CD4-positive, CD25-positive, alpha-beta regulatory T cell (primary cell): Measurements from ENCODE around the gene ATP1A2. TPM values are rescaled to one million over a fixed set of nuclear protein-coding genes. Genes with fewer than 3 reads are reported as not detected.
"Not testable (repeated sequence)": the region's sequence is repeated elsewhere in the genome, so short reads cannot be mapped to it uniquely, and the experiment has no call there.

Experiments used
- ATAC-seq, 2 donors: fragments of 150-1000 bp; cut with Tn5 transposase; one replicate each; pipeline ENCODE4 v1.10.0; 2021; ENCODE audit warnings: low read depth in 2 of 2, moderate number of reproducible peaks in 2 of 2, moderate library complexity in 1 of 2
- DNase-seq, 3 donors: peaks; one replicate each; pipeline versions ENCODE4 v3.0.0 to v3.0.0-alpha.2; 2012 to 2022; ENCODE audit warnings: mixed read lengths in 1 of 3
- H3K27ac ChIP-seq: one replicate; pipeline ENCODE4 v1.7.0; 2013; ENCODE audit warnings: mild to moderate bottlenecking, low read length; ENCODE audit not compliant: insufficient read depth, poor library complexity, severe bottlenecking
- H3K27me3 ChIP-seq: one replicate; pipeline ENCODE4 v1.7.0; 2013; ENCODE audit warnings: low read length; ENCODE audit not compliant: control insufficient read depth, insufficient read depth
- H3K36me3 ChIP-seq: one replicate; pipeline ENCODE4 v1.7.0; 2013; ENCODE audit warnings: mild to moderate bottlenecking, low read length, moderate library complexity; ENCODE audit not compliant: control insufficient read depth, insufficient read depth
- H3K4me1 ChIP-seq: 2 replicates; pipeline ENCODE4 v1.7.0; 2013; ENCODE audit warnings: mild to moderate bottlenecking, low read length; ENCODE audit not compliant: insufficient read depth, control insufficient read depth, poor library complexity, severe bottlenecking
- H3K4me3 ChIP-seq: one replicate; pipeline ENCODE4 v1.7.0; 2013; ENCODE audit warnings: low read depth, mild to moderate bottlenecking, low read length, moderate library complexity
- H3K9me3 ChIP-seq, 2 experiments: 1 replicate in 1 of 2; 2 replicates in 1 of 2; pipeline ENCODE4 v1.7.0; 2013; ENCODE audit warnings: low read length in 2 of 2, mild to moderate bottlenecking in 1 of 2, moderate library complexity in 1 of 2; ENCODE audit not compliant: control insufficient read depth in 2 of 2
- H3K27ac Mint-ChIP-seq, 3 donors: one replicate each; pipeline ENCODE4 v1.8.0; 2020 to 2022; ENCODE audit warnings: mild to moderate bottlenecking in 3 of 3, mixed read lengths in 3 of 3, moderate library complexity in 2 of 3
- H3K27me3 Mint-ChIP-seq: one replicate; pipeline ENCODE4 v1.8.0; 2022; ENCODE audit warnings: mild to moderate bottlenecking, mixed read lengths
- H3K36me3 Mint-ChIP-seq: one replicate; pipeline ENCODE4 v1.8.0; 2020; ENCODE audit warnings: mixed read lengths
- H3K4me1 Mint-ChIP-seq, 4 donors: one replicate each; pipeline ENCODE4 v1.8.0; 2020 to 2022; ENCODE audit warnings: mixed read lengths in 4 of 4, mild to moderate bottlenecking in 1 of 4
- H3K4me3 Mint-ChIP-seq, 4 donors: one replicate each; pipeline ENCODE4 v1.8.0; 2020 to 2022; ENCODE audit warnings: mild to moderate bottlenecking in 4 of 4, mixed read lengths in 4 of 4, moderate library complexity in 3 of 4
- H3K9me3 Mint-ChIP-seq, 7 donors: one replicate each; pipeline ENCODE4 v1.8.0; 2020 to 2022; ENCODE audit warnings: mixed read lengths in 7 of 7, mild to moderate bottlenecking in 3 of 7, moderate library complexity in 2 of 7
- polyA plus RNA-seq, 4 donors: library from polyadenylated mRNA; unstranded; fragments of 300-500 nt; fragmentation: Illumina TruSeq; gene quantifications; one replicate each; pipeline ENCODE4 v1.2.3, GENCODE V29; 2021
- total RNA-seq: library from RNA; stranded (reverse); gene quantifications from one replicate; pipeline ENCODE4 v1.2.3, GENCODE V29; 2022

ATP1A2 gene
- total and polyA plus RNA-seq, 5 donors from 2014 or later: not detected

- Mint-ChIP-seq H3K27ac (no peak overlapping the region), H3K4me3 (no peak overlapping the region), H3K27me3 (peaks cover 10% of the 10 kb centered on the region), H3K4me1 (peaks cover 3 to 13% (median 10%) of the 10 kb centered on the region in 4 donors), H3K36me3 (no peaks in the 10 kb centered on the region), H3K9me3 (no peaks in the 10 kb centered on the region)
- Histone ChIP-seq H3K4me1 (peaks cover 11% of the 10 kb centered on the region), H3K36me3 (no peaks in the 10 kb centered on the region), H3K9me3 (no peaks in the 10 kb centered on the region), H3K27me3 (no peaks in the 10 kb centered on the region), H3K27ac (no peak overlapping the region), H3K4me3 (no peak overlapping the region)
- DNase-seq: no peak
- ATAC-seq: no peak
Measured at GRCh38 chr1:160105155-160105554, 10.4 kb upstream of the ATP1A2 start.

DNA sequence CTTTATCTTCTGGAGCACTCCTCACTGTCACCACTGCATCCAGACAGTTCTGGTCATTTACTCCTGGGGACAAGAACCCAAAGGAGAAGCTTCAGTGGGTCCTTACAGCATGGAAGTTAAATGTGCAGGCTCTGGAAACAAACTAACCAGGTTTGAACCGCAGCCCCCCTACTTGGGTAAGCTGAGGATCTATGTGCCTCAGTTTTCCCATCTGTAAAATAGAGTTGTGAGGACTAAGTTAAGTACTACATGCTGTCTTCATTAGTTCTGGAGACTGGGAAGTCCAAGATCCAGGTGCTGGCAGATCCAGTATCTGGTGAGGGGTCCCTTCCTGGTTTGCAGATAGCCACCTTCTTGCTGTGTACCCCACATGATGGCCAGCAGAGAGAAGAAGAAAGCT lies 8.0 kb upstream of the ATP1A2 start:
- DNase-seq: no peak
- Mint-ChIP-seq H3K4me3 (no peak overlapping the region), H3K4me1 (no peaks in the 10 kb centered on the region), H3K27ac (peak overlapping the region in 1 of 3 donors; percentile 24), H3K36me3 (no peaks in the 10 kb centered on the region), H3K9me3 (peaks cover 0 to 2% (median 0%) of the 10 kb centered on the region in 7 donors), H3K27me3 (peaks cover 13% of the 10 kb centered on the region)
- no peaks in the 10 kb centered on the region for H3K27me3 ChIP-seq
- H3K4me3 ChIP-seq: no peak overlapping the region
- ATAC-seq: no peak
- H3K36me3 ChIP-seq: no peaks in the 10 kb centered on the region
- H3K9me3 ChIP-seq: no peaks in the 10 kb centered on the region
- H3K27ac ChIP-seq: no peak overlapping the region
- no peaks in the 10 kb centered on the region for H3K4me1 ChIP-seq

DNA sequence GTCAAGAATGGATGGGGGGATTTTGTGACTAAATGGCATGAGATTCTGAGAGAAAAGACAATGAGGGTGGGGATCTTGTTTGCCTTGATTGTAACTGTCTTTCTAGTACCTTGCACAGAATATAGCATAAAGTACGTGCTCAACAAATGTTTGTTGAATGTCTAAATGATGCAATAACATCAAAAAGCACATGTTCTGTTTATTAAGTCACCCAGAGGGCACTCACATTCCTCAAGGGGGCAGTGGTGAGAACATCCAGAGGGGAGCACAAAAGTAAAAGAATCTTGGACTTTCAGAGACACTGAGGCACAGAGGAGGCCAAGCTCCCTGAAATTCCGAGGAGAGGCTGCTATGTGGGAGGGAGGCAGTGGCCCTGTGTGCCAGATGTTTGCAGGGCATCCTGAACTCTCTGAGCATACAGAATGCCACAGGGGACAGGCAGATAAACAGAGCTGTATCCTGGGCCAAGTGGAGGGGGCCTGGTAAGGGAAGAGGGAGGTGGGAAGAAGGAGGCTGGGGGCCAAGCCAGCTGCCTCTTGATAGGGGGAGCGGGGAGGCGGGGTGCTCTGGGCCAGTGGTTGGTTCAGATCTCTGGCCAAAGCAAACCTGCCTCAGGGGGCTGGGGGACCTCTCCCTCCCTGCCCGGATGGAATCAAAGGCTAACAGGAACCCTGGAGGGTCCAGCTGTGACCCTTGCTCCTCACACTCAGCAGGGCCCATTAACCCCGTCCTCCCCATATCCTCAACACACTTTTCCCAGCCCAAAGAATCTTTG lies 6.5 kb upstream of the ATP1A2 start:
- Mint-ChIP-seq H3K27ac (peak overlapping the region in 2 of 3 donors; percentile 37 to 62), H3K27me3 (peaks cover 20% of the 10 kb centered on the region), H3K9me3 (peaks cover 0 to 2% (median 0%) of the 10 kb centered on the region in 7 donors), H3K36me3 (no peaks in the 10 kb centered on the region), H3K4me3 (no peak overlapping the region), H3K4me1 (no peaks in the 10 kb centered on the region)
- no peaks in the 10 kb centered on the region for H3K4me1 ChIP-seq
- peak in 2 of 3 donors; percentile 28 to 58 for DNase-seq
- no peaks in the 10 kb centered on the region for H3K9me3 ChIP-seq
- H3K27me3 ChIP-seq: no peaks in the 10 kb centered on the region
- H3K36me3 ChIP-seq: no peaks in the 10 kb centered on the region
- H3K4me3 ChIP-seq: no peak overlapping the region
- no peak overlapping the region for H3K27ac ChIP-seq
- no peak for ATAC-seq

DNA sequence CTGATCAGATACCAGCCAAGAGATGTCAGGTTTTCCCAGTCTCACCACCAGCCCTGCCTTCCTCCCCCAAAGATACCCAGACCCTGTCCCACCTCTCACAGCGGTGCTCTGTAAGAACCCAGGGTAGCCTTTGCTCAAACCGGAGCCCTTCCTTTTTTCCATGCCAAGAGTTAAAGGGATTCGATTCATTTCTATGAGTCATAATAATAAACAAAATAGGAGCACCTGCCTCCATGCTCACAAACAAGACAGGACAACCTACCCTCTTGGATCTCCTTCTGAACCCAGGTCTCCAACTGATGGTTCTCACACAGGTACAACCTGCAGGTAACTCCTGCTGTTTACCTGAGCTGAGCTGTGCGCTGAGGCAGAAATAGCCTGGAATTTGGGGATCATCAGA lies 5.9 kb upstream of the ATP1A2 start:
- ATAC-seq: no peak
- H3K9me3 ChIP-seq: no peaks in the 10 kb centered on the region
- Mint-ChIP-seq H3K4me1 (no peaks in the 10 kb centered on the region), H3K9me3 (peaks cover 0 to 2% (median 0%) of the 10 kb centered on the region in 7 donors), H3K36me3 (no peaks in the 10 kb centered on the region), H3K27me3 (peaks cover 25% of the 10 kb centered on the region), H3K4me3 (no peak overlapping the region), H3K27ac (no peak overlapping the region)
- H3K27ac ChIP-seq: no peak overlapping the region
- H3K27me3 ChIP-seq: no peaks in the 10 kb centered on the region
- H3K4me1 ChIP-seq: no peaks in the 10 kb centered on the region
- no peak for DNase-seq
- H3K4me3 ChIP-seq: no peak overlapping the region
- H3K36me3 ChIP-seq: no peaks in the 10 kb centered on the region

DNA sequence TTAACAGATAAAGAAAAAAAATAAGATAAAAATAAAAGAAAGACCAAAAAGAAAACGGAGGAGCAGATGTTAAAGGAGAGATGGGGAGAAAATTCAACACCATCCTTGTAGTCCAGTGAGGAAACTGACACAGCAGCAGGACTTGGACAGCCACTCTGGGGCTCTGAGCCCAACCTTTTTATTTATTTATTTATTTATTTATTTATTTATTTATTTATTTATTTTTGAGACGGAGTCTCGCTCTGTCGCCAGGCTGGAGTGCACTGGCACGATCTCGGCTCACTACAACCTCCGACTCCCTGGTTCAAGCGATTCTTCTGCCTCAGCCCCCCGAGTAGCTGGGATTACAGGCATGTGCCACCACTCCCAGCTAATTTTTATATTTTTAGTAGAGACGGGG lies 4.1 kb upstream of the ATP1A2 start:
- H3K4me3 Mint-ChIP-seq, H3K36me3 Mint-ChIP-seq, DNase-seq, H3K4me1 ChIP-seq, H3K4me1 Mint-ChIP-seq, H3K4me3 ChIP-seq, H3K9me3 ChIP-seq, H3K36me3 ChIP-seq, H3K27ac ChIP-seq, H3K27ac Mint-ChIP-seq, H3K9me3 Mint-ChIP-seq, ATAC-seq, H3K27me3 ChIP-seq: not testable (repeated sequence)
- peaks cover 33% of the 10 kb centered on the region for H3K27me3 Mint-ChIP-seq

DNA sequence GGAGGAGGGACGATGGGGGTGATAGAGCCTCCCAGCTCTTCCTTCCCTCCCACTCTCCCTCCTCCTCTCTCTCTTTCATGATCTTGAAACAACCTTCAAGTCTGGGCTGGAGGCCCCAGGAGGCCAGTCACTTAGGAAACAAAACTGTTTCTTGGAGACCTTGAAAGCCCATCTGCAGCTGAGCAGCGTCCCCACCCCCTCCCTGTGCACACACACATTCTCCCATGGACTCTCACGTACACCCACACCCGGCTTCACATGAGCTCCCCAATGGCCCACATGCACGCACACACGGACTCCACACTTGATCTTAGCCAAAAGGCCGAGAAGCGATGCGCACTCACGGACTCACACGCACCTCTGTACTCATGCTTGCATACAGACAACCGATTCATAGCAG lies 3.2 kb upstream of the ATP1A2 start:
- Histone ChIP-seq H3K9me3 (no peaks in the 10 kb centered on the region), H3K4me3 (no peak overlapping the region), H3K4me1 (no peaks in the 10 kb centered on the region), H3K27ac (no peak overlapping the region), H3K27me3 (no peaks in the 10 kb centered on the region), H3K36me3 (no peaks in the 10 kb centered on the region)
- no peak overlapping the region for H3K4me3 Mint-ChIP-seq
- H3K36me3 Mint-ChIP-seq: no peaks in the 10 kb centered on the region
- peaks cover 0 to 2% (median 0%) of the 10 kb centered on the region in 7 donors for H3K9me3 Mint-ChIP-seq
- no peaks in the 10 kb centered on the region for H3K4me1 Mint-ChIP-seq
- DNase-seq: no peak
- H3K27ac Mint-ChIP-seq: no peak overlapping the region
- no peak for ATAC-seq
- H3K27me3 Mint-ChIP-seq: peaks cover 33% of the 10 kb centered on the region

- no peak for DNase-seq
- H3K27ac ChIP-seq: no peak overlapping the region
- H3K9me3 ChIP-seq: no peaks in the 10 kb centered on the region
- no peak overlapping the region for H3K4me3 ChIP-seq
- H3K4me1 Mint-ChIP-seq: no peaks in the 10 kb centered on the region
- peaks cover 41% of the 10 kb centered on the region for H3K27me3 Mint-ChIP-seq
- H3K36me3 ChIP-seq: no peaks in the 10 kb centered on the region
- no peak for ATAC-seq
- H3K36me3 Mint-ChIP-seq: no peaks in the 10 kb centered on the region
- no peaks in the 10 kb centered on the region for H3K27me3 ChIP-seq
- H3K27ac Mint-ChIP-seq: peak overlapping the region in 2 of 3 donors; percentile 20 to 42
- peaks cover 0 to 2% (median 0%) of the 10 kb centered on the region in 7 donors for H3K9me3 Mint-ChIP-seq
- no peak overlapping the region for H3K4me3 Mint-ChIP-seq
- H3K4me1 ChIP-seq: no peaks in the 10 kb centered on the region
Measured at GRCh38 chr1:160113407-160113806, 2.2 kb upstream of the ATP1A2 start.

GRCh38 chr1:160114085-160114484 lies 1.5 kb upstream of the ATP1A2 start:
- Mint-ChIP-seq H3K4me1 (no peaks in the 10 kb centered on the region), H3K9me3 (peaks cover 0 to 2% (median 0%) of the 10 kb centered on the region in 7 donors), H3K4me3 (no peak overlapping the region), H3K36me3 (no peaks in the 10 kb centered on the region), H3K27me3 (peaks cover 43% of the 10 kb centered on the region), H3K27ac (no peak overlapping the region)
- ATAC-seq (no peak), DNase-seq (no peak)
- Histone ChIP-seq H3K4me3 (no peak overlapping the region), H3K36me3 (no peaks in the 10 kb centered on the region), H3K27ac (no peak overlapping the region), H3K4me1 (no peaks in the 10 kb centered on the region), H3K27me3 (no peaks in the 10 kb centered on the region), H3K9me3 (no peaks in the 10 kb centered on the region)
